ENCODE measurements around the gene RAB8A.

- TF ChIP-seq CTCF (IDR thresholded peaks at IDR 0.05; ENCODE audit: poor library complexity, severe bottlenecking) (no peak), EP300 (conservative IDR thresholded peaks at IDR 0.05; ENCODE audit: poor library complexity, severe bottlenecking) (no peak), POLR2AphosphoS5 (IDR thresholded peaks at IDR 0.05) (no peak), EZH2 (IDR thresholded peaks at IDR 0.05; ENCODE audit: borderline replicate concordance, insufficient read depth, low read length, poor library complexity, severe bottlenecking) (no peak), TAF1 (IDR thresholded peaks at IDR 0.05; ENCODE audit: low read depth) (no peak)
Measured at GRCh38 chr19:16100524-16100923, 11.2 kb upstream of the RAB8A start.

Data from neural cell (in vitro differentiated cells).